Stimulated activated CD4-positive, alpha-beta T cell treated with anti-CD3 and anti-CD28 coated beads, Interleukin-15, amount 100 ng/mL, for 48 hours (primary cell): ENCODE results near the gene PITX1.

Experiments used
- DNase-seq, 2 donors: peaks; one replicate each; pipeline ENCODE4 v3.0.0-alpha.2; 2020; ENCODE audit warnings: low read depth in 2 of 2

PITX1 gene

DNA sequence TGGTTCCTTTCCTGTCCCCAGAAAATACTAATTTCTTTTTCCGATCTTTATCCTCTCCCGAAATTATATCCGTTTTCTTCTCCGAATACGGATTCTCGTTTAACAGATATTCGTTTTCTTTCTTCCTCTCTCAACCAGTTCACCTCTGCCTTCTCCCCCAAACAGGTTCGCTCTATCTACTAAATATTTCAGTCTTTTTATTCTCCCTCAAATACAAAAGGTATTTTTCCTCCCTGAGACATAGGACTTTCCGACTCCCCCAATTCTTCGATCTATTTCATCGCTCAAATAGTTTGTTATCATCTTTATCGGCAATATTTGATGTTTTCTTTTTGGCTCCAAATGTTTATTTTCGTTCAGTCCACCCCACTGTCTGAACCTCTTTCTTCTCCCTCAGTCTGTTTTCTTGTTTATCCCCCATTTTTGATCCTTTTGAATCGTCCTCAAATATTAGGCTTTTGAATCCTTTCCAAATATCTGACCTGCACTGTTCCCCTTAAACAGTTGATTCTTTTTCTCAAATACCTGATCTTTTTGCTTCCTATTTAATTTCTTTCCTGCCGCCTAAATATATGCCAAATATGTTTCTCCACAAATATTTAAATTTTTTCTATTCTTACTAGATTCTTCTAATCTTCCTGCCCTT is 4.4 kb downstream of the PITX1 start:
- DNase-seq = no peak

DNA sequence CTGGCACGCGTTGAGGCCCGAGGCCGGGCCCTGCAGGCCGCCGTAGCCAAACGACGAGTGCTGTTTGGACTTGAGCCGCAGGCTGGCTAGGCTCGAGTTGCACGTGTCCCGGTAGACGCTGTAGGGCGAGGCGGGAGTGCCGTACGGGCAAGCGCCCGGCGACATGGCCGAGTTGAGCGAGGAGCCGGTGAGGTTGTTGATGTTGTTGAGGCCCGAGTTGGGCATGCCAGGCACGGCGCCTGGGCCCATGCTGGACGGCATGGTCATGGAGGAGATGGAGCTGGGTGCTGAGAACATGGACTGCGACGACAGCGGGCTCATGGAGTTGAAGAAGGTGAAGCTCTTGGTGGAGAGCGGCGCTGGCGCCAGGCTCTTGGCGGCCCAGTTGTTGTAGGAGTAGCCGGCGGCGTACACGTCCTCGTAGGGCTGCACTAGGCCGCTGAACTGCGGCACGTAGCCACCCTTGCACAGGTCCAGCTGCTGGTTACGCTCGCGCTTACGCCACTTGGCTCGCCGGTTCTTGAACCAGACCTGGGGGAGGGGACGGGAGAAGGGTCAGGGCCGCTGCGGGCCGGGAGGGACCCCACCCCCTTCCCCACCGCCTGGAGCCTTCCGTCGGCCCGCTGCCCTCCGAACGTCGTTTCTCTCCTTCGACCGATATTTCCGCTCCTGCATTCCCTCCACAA is 5.1 kb downstream of the PITX1 start:
- DNase-seq = no peak

DNA sequence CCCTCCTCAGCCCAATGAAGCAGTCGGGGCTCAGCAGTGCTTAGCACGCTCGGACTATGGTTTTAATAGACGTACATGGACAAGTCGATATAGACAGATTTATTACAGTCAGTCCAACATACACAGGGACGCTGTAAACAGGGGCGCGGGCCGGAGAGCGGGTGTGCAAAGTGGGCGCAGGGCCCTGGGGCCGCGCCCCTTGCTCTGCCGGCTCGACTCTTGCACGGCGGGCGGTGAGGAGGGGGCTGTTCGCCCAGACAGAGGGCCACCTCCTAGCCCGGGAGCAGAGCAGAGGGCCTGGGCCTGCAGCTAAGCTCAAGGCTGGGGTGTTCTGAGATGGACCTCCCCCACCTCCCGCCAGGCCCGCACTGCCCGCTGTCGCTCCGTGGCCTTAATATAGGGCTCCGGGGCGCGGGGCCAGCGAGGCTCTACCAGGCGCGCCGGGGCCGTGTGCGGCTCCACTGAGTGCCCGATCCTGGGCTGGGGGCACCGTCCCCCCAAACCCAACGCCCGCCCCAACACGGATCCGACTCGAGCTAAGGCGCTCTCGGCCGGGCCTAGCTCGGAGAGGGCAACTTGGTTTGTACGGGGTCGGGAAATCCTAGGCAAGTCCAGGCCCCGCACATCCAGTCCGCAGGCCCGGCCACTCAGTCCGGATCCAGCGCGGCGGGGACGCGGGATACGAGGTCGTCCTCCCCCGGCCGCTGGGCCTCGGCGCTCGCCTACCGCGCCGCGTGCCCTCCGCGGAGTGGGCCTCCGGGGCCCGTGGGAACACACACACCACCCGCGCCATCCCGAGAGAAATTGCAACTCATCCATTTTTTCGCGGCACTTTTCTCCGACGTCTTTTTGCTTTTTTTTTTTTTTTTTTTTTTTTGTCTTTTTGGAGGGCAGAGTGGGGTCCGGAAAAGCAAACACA is 6.1 kb downstream of the PITX1 start:
- DNase-seq = no peak

GRCh38 chr5:135027266-135027696 is 6.7 kb downstream of the PITX1 start:
- DNase-seq = no peak

- DNase-seq = no peak
Measured at GRCh38 chr5:135026645-135027265, 7.3 kb downstream of the PITX1 start.

GRCh38 chr5:135025730-135026644 is 8.0 kb downstream of the PITX1 start:
- no peak for DNase-seq

DNA sequence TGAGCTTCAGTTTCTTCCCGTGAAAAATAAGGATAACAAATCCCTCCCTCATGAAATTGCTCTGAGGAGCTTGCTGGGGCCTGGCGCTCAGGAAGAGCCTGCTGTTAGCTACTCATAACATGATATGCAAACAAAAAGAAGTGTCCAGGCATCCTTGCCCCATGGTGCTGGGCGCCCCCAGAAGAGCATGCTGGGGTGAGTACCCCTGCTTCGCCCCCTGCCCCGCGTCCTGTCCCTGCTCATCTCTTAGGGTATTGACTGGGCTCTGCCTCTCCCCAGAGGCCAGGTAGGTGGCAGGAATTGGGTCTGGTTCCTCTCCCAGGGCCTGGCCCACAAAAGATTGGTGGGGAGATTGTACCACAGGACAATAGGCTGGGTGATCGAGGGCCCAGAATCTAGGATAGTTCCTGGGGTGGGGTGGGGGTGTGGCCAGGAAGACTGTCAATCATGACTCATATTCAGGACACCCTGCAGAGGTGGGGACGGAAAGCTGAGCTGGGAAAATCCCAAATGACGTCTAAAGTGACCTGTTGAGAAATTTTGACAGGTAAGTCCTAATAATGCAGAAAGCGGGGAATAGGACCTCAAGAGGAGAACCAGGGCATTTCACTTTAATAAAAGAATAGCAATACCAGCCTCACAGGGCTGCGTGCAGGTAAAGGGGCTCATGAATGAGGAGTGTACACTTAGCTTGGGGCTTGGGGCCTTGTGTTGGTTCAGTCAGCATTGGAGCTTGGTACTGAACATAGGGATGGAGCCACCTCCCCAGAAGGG is 8.9 kb downstream of the PITX1 start:
- no peak for DNase-seq

GRCh38 chr5:135020111-135020895 is 13.7 kb downstream of the PITX1 start:
- DNase-seq = no peak

DNA sequence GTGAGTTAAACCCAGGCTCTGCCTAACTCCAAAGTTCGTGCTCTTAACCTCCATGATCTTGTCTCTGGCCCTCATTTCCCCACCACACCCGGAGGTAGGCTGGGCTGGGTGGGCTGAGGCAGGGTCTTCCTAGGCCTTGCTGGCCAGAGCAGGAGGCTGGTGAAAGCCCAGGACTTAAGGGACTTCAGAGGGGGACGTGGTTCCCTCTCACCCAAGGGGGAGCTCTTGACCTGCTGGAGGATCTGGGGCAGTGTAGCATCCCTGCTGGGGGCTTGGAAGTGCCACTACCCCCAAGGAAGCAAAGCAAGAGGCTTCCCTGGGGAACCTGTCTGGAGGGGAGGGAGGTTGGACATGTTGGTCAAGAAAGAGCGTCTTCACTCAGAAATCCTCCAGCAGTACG is 14.7 kb downstream of the PITX1 start:
- DNase-seq = no peak

DNA sequence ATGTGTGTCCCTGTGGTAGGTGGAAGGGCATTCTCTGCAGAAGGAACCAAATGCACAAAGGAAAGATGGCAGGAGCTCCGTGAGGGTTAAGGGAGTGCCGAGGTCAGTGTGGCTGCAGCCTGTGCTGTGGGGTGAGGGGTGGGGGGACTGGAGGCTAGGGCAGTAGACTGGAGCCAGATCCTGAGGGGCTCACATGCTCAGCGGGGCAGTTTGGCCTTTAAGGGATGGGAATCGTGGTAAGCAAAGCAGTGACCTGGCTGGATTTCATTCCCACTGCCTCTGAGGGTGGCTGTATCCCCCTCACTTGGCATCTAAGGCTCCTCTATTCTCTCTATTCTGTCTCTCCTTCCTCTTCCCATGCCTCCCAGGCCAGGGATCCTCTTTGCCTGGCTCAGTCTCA is 15.6 kb downstream of the PITX1 start:
- no peak for DNase-seq

GRCh38 chr5:135016861-135017290 is 17.2 kb downstream of the PITX1 start:
- DNase-seq = no peak

DNA sequence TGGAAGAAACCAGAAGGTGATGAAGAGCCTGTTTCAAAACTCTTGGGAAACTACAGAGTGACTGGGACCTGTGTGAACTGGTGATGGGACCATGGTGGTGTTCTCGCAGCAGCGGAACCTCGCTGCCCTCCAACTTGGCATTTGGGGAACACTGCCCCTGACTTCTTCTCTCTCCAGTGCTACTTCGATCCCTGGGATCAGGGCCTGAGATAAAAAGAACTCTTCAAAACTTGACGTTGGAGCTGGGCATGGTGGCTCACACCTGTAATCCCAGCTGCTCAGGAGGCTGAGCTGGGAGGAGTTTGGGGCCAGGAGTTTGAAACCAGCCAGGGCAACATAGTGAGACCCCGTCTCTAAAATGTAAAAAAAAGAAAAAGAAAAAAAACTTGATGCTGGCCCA is 18.1 kb downstream of the PITX1 start:
- DNase-seq = no peak

DNA sequence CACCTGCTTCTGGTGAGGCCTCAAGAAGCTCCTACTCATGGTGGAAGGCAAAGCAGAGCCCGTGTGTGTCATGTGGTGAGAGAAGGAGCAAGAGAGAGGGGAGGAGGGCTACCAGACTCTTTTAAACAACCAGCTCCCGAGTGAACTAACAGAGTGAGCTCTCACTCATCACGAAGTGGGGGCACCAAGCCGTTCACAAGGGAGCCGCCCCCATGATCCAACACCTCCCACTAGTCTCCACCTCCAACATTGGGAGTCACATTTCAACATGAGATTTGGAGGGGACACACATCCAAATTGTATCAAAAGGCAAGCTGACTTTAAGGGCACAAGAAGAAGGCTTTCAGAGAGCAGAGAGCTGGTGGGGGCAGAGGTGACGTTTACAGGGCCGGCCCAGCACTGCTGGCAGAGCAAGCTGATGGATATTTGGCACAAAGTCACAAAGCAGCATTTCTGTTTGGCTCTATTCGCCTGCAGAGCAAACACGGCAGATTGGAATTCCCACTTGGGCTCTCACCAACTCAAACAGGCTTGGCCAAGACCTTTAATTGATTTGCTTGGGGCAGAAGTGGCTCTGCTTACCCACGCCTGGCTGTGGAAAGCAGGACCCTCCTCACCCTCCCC is 20.0 kb downstream of the PITX1 start:
- no peak for DNase-seq

DNA sequence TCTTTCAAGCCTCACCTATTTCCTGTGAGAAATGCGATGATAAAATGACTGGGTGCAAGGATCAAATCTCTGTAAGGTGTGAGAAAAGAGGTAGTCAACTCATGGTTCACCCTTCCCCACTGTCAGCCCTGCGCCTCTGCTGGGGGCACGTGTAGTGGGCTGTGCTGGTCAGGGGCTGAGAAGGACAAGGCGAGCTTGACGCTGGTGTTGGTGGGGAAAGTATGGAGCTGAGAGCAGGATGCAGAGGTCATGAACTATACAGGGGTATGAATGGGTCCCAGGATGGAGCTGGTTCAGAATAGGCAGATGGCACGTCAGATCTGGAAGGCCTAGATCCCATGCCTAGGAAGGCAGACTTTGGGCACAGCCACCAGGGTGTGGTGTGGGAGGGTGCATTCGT is 20.6 kb downstream of the PITX1 start:
- no peak for DNase-seq

- DNase-seq = no peak
Measured at GRCh38 chr5:135012951-135013391, 21.1 kb downstream of the PITX1 start.

DNA sequence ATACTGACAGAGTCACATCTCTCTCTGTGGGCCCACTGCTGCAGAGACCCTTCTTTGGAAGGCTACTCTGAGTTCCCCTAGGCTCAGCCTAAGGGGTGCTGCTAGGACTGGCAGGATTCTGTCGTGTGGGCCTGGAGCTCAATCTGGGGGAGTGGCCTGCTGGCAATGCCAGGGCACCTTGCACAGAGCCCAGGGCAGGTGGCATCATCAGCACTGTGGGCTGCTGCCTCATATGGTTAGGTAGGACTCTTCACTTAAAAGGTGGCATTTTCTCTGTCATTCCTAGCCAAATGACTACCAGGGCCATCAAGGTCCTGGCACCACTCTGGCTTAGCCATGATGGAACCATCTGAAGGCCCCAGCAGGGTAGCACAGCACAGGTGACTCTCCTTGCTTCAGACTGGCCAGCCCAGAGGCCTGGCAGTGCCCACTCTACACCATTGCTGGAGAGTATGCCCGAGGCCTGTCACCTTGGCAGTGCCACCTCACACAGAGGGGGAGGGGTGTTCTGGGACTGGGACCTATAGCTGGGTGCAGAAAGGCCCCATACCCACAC is 21.9 kb downstream of the PITX1 start:
- DNase-seq = no peak

DNA sequence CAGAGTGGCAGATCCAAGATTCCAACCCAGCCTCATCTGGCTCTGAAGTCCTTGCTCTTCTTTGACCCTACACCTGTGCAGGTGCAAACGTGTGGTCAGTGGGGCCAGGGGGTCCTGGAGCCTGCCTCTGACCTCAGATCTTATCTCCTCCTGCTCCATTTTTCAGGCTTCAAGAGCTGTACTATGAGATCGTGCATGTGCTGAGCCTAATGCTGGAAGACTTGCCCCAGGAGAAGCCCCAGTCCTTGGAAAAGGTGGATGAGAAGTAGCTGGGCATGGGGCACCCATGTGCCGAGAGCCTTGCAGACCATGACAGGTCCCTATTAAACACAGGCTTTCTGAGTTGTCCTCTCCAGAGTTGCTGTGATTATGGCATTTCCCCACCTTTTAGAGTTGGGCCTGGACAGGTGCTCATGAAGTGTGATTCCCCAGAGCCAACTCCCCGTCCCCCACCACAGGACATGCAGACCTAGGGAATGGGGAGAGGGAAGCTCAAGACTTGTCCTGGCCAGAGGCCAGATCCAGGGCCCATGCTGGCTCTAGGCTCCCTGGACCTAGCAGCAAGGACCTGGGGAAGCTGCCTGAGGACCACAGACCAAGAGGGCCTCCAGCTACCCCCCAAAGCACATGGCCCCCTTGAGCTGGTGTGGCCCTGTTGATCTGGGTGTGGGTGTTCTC is 22.5 kb downstream of the PITX1 start:
- no peak for DNase-seq
